ENCODE measurements around the gene LEUTX. TPM values are rescaled to one million over a fixed set of nuclear protein-coding genes. Genes with fewer than 3 reads are reported as not detected.

The LEUTX gene
- total RNA-seq, 1 experiment from 2014 or later, result not detected

DNA sequence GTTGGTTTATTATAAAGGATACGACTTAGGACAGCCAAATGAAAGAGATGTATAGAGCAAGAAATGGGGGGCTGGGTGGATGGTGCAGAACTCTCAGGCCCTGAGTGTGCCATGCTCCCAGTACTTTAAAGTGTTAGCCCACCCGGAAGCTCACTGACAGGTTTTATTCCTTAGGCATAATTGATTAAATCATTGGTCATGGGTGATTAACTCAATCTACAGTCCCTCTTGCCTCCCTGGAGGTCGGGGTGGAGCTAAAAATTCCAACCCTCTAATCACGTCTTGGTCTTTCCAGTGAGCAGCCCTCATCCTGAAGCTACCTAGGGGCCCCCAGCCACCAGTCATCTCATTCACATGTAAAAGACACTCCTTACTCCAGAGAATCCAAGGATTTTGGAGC lies 9.9 kb upstream of the LEUTX start:
- ChIA-PET POLR2A (interaction anchor here (0.6 to 2.0 kb wide), 7 partner anchors 13 to 777 kb away, joined by 3 to 12 read pairs (median 3); no protein-coding TSS in a partner anchor), CTCF (interaction anchor here (0.5 to 10.6 kb wide), 29 partner anchors 14 to 809 kb away, joined by 3 to 273 read pairs (median 4); partner anchors contain the start of genes DYRK1B, FBL, FBXO17 and PSMC4)
- peaks cover 6% of the 10 kb centered on the region; the same call in 1 of the 2 replicates for H3K9me3 ChIP-seq (ENCODE audit: control insufficient read depth, insufficient read depth, low read depth, low read length)
- DNase-seq (ENCODE audit: low read depth, low spot score) (no peak), ATAC-seq (no peak; the same call in 1 of the 2 replicates)
- intact Hi-C loops (cut with micrococcal nuclease; ENCODE audit: unreplicated experiment) (loop anchor here (2.0 kb wide), 1 partner anchor 218 kb away; no protein-coding TSS in a partner anchor), in situ Hi-C loops (cut with HindIII; ENCODE audit: low pct_unique_long_range_greater_than_20kb, low sequenced_read_pairs) (no loop called here)
- no peak overlapping the region for H3K27ac ChIP-seq (ENCODE audit: low read length)
- TF ChIP-seq SIN3A (IDR thresholded peaks at IDR 0.05; ENCODE audit: borderline replicate concordance, insufficient read depth, low read depth, low read length) (no peak), TCF7L2 (IDR thresholded peaks at IDR 0.05; ENCODE audit: low read depth, low read length) (no peak), CTCF (IDR thresholded peaks at IDR 0.05) (no peak), POLR2AphosphoS5 (IDR thresholded peaks at IDR 0.05; ENCODE audit: low read depth, low read length) (no peak)
- TF ChIP-seq, protein P1, sequence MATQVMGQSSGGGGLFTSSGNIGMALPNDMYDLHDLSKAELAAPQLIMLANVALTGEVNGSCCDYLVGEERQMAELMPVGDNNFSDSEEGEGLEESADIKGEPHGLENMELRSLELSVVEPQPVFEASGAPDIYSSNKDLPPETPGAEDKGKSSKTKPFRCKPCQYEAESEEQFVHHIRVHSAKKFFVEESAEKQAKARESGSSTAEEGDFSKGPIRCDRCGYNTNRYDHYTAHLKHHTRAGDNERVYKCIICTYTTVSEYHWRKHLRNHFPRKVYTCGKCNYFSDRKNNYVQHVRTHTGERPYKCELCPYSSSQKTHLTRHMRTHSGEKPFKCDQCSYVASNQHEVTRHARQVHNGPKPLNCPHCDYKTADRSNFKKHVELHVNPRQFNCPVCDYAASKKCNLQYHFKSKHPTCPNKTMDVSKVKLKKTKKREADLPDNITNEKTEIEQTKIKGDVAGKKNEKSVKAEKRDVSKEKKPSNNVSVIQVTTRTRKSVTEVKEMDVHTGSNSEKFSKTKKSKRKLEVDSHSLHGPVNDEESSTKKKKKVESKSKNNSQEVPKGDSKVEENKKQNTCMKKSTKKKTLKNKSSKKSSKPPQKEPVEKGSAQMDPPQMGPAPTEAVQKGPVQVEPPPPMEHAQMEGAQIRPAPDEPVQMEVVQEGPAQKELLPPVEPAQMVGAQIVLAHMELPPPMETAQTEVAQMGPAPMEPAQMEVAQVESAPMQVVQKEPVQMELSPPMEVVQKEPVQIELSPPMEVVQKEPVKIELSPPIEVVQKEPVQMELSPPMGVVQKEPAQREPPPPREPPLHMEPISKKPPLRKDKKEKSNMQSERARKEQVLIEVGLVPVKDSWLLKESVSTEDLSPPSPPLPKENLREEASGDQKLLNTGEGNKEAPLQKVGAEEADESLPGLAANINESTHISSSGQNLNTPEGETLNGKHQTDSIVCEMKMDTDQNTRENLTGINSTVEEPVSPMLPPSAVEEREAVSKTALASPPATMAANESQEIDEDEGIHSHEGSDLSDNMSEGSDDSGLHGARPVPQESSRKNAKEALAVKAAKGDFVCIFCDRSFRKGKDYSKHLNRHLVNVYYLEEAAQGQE (IDR thresholded peaks at IDR 0.05; ENCODE audit: insufficient read depth in 1 of 2, low read depth in 2 of 2, low read length in 1 of 2), result no peak
- H3K36me3 ChIP-seq (ENCODE audit: control insufficient read depth, insufficient read depth, low read length), result no peaks in the 10 kb centered on the region
- BruUV-seq (replicated peaks), result no TSS peak
- H3K4me3 ChIP-seq (ENCODE audit: low read depth in 2 of 2, low read length in 2 of 2), result no peak overlapping the region
- peaks cover 48% of the 10 kb centered on the region for H3K27me3 ChIP-seq (ENCODE audit: control insufficient read depth, insufficient read depth, low read length)
- no peaks in the 10 kb centered on the region for H3K4me1 ChIP-seq (ENCODE audit: control insufficient read depth, insufficient read depth, low read length)

DNA sequence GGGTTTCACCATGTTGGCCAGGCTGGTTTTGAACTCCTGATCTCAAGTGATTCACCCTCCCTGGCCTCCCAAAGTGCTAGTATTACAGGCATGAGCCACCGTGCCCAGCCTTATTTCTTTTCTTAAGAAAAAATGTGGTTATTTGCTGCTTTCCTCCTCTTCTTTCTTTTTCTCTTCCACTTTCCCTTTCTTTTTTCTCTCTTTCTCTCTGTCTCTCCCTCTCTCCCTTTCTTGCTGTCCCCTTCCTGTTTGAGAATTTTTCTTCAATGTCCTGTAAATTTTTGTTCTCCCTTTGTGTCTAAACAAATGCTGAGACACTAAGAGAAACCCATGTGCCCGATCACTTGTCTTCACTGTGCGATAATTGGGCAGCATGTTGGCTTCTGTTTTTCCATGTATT lies 2.2 kb downstream of the LEUTX start:
- ChIA-PET CTCF (interaction anchor here (0.6 to 11.6 kb wide), 7 partner anchors 10 to 64 kb away, joined by 3 to 207 read pairs (median 10); no protein-coding TSS in a partner anchor), POLR2A (interaction anchor here (0.5 to 0.7 kb wide), 2 partner anchors 14 to 501 kb away, joined by 3 read pairs; no protein-coding TSS in a partner anchor)
- Histone ChIP-seq H3K36me3 (ENCODE audit: control insufficient read depth, insufficient read depth, low read length) (no peaks in the 10 kb centered on the region), H3K4me1 (ENCODE audit: control insufficient read depth, insufficient read depth, low read length) (no peaks in the 10 kb centered on the region), H3K27ac (ENCODE audit: low read length) (no peak overlapping the region), H3K9me3 (ENCODE audit: control insufficient read depth, insufficient read depth, low read depth, low read length) (no peaks in the 10 kb centered on the region), H3K27me3 (ENCODE audit: control insufficient read depth, insufficient read depth, low read length) (peaks cover 87% of the 10 kb centered on the region), H3K4me3 (ENCODE audit: low read depth in 2 of 2, low read length in 2 of 2) (no peak overlapping the region)
- TF ChIP-seq POLR2AphosphoS5 (IDR thresholded peaks at IDR 0.05; ENCODE audit: low read depth, low read length) (no peak), CTCF (IDR thresholded peaks at IDR 0.05) (no peak), SIN3A (IDR thresholded peaks at IDR 0.05; ENCODE audit: borderline replicate concordance, insufficient read depth, low read depth, low read length) (no peak), TCF7L2 (IDR thresholded peaks at IDR 0.05; ENCODE audit: low read depth, low read length) (no peak)
- TF ChIP-seq, protein P1 (IDR thresholded peaks at IDR 0.05; ENCODE audit: insufficient read depth in 1 of 2, low read depth in 2 of 2, low read length in 1 of 2), result no peak
- DNase-seq (ENCODE audit: low read depth, low spot score) (no peak), ATAC-seq (no peak)
- intact Hi-C loops (cut with micrococcal nuclease; ENCODE audit: unreplicated experiment) (no loop called here), in situ Hi-C loops (cut with HindIII; ENCODE audit: low pct_unique_long_range_greater_than_20kb, low sequenced_read_pairs) (loop anchor here (5.0 to 25.0 kb wide), 12 partner anchors 34 to 1256 kb away; partner anchors contain the start of genes LGALS7B and MAP3K10)
- BruUV-seq (replicated peaks), result no TSS peak

All from Panc1 (cell line).